Daoy (cell line): ENCODE measurements around the gene RAD51B. TPM values are rescaled to one million over a fixed set of nuclear protein-coding genes. Genes with fewer than 3 reads are reported as not detected.
"Not testable (repeated sequence)": the region's sequence is repeated elsewhere in the genome, so short reads cannot be mapped to it uniquely, and the experiment has no call there.

Experiments used
- DNase-seq: peaks from one replicate; pipeline ENCODE4 v3.0.0-alpha.2; 2015; ENCODE audit warnings: low read depth
- total RNA-seq: library from RNA; depleted of rRNA; stranded (reverse); fragments of >200 nt; shearing (Covaris generic); gene quantifications from 2 replicates; pipeline ENCODE4 v1.2.3, GENCODE V29; 2014

RAD51B gene
- total RNA-seq, 1 experiment from 2014 or later, result 15.8 TPM

DNA sequence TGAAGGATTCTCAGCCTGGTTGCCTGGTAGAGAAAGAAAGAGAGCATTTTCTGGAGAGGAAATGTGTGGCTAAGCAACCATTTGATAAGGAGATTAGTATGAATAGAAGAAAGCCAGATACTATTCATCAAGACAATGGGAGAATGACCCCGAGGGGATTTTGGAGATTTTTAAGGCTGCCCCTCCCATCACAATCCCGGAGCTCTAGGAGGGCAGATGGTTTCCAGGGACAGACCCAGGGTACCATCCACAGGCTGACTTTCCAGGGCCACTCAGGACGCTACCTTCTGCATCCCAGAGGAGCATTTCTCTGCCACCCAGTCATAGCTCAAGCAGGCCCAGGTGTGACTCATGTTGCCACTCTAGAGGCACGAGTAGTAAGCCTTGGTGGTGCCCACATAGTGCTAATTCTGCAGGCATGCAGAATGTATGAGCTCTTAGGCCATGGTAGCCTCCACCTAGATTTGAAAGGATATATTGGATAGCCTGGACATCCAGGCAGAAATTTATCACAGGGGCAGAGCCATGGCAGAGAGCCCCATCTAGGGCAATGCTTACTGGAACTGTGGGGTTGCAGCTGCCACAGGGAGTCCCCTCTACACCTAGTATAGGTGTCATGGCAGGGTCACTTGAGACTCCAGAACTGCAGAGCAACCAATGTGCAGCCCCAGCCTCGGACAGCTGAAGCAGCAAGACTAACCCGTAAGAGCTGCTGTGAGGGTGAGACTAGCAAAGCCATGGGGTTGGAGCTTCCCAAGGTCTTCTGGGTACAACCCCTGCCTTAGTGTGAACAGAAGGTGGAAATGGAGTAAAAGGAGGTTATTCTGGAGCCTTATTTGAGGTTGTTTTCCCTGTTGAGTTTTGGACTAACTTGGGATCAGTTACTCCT lies 607.3 kb downstream of the RAD51B start:
- no peak for DNase-seq

DNA sequence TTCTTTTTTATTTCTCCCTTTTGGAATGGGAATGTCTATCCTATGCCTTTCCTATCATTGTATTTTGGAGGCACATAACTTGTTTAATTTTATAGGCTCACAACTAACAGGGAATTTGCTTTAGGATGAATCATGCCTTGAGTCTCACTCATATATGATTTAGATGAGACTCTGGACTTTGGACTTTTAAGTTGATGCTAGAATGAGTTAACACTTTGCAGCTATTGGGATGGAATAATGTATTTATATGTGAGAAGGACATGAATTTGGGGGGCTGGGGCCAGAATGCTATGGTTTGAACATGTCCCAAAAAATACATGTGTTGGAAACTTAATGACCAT lies 607.9 kb downstream of the RAD51B start:
- DNase-seq, result no peak

DNA sequence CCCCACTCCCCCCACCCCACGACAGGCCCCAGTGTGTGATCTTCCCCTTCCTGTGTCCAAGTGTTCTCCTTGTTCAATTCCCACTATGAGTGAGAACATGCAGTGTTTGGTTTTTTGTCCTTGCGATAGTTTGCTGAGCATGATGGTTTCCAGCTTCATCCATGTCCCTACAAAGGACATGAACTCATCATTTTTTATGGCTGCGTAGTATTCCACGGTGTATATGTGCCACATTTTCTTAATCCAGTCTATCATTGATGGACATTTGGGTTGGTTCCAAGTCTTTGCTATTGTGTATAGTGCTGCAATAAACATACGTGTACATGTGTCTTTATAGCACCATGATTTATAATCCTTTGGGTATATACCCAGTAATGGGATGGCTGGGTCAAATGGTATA lies 609.3 kb downstream of the RAD51B start:
- not testable (repeated sequence) for DNase-seq

DNA sequence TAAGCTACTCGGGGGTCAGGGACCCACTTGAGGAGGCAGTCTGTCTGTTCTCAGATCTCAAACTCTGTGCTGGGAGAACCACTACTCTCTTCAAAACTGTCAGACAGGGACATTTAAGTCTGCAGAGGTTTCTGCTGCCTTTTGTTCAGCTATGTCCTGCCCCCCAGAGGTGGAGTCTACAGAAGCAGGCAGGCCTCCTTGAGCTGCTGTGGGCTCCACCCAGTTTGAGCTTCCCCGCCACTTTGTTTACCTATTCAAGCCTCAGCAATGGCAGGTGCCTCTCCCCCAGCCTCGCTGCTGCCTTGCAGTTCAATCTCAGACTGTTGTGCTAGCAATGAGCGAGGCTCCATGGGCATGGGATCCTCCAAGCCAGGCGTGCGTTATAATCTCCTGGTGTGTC lies 614.6 kb downstream of the RAD51B start:
- DNase-seq, result not testable (repeated sequence)

DNA sequence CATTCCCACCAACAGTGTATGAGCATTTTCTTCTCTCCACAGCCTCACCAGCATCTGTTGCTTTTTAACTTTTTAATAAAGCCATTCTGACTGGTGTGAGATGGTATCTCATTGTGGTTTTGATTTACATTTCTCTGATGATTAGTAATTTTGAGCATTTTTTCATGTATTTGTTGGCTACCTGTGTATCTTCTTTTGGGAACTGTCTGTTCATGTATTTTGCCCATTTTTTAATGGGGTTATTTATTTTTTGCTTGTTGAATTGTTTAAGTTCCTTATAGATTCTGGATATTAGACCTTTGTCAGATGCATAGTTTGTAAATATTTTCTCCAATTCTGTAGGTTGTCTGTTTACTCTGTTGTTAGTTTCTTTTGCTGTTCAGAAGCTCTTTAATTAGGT lies 616.1 kb downstream of the RAD51B start:
- DNase-seq, result not testable (repeated sequence)

DNA sequence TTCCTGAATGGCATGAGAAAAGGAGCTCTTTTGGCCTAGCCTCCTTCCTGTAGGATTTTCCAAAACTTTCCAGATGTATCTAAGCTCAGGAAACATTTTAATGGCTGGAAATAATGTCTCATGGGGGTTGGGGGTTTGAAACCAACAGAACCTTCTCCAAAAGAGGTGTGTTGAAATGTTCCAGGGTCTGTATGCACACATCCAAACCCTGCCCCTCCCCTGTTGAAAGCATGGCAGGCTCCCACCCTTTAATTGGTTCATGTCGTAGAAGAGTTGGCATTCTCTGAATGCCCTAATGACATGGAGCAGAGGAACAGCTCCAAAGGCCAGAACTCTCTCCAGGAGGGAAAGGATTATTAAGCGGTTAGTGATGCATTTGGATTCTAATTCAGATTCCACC lies 620.1 kb downstream of the RAD51B start:
- DNase-seq, result no peak

DNA sequence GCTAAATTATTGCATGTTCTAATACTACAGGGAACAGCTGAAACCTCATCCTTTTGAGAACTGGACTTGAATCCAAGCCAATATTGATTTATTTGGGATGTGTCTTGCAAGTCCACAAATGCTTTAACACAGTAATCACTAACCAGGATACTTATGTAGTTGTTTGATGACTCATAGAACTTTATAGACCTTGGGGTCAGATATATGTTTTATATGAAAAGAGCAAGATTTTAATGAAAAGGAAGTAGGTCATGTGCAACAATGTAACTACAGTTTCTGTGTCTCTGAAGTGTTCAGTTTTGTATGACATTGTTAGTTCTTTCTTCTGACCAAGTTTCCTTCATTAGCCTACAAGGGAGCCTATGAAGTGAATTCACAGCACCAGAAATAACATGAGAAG lies 621.2 kb downstream of the RAD51B start:
- DNase-seq, result no peak

DNA sequence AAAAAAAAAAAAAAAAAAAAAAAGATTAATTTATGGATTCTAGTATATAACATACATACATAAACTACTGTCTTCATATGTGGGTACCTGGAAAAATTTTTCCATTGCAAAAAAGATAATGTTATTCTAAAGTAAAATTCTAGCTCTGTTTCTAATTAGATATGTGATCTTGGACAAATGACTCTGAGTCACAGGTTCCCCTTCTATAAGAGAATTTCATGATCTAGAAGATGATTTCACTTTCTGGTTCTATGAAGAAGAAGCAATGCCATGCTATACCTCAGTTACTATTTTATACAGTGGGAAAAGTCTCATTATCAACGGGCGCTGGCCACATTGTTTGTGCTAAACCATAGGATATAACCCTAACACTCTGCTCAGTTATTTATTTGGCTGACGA lies 622.0 kb downstream of the RAD51B start:
- DNase-seq, result no peak

DNA sequence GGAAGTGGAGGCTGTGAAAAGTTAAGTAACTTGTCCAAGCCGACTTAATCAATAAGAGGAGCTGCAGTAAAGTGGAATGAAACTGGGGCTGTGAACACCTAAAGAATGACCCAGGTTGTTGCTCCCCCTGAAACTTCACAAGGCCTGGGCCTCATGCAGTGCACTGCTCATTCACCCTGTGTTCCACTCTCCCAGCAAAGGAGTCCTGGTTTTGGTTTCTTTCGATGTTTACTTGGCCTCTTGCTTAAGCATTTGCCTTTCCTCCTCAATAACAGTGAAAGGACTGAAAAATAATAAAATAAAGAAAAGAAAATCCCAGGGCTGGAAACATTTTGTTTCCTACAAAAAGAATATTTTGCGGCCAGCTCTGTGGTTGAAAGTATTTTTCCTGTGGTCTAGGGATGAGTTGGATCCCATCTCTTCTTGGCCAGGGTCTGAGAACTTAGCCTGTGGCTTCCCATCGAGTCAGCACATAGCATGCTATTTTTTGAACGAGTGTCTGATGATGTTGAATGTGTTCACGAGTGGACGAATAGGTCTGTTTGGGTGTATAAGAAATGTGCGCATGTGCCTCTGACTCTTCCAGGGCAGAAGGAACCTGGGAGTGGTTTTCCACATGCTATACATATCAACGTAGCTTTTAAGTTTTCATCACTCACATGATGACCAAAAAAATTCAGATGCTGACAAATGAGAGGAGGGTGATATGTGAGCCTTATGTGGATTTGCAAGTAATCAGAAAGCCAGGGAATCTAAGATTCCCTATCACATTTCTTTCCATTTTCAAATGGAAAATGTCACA lies 623.5 kb downstream of the RAD51B start:
- DNase-seq, result peak; percentile 29

DNA sequence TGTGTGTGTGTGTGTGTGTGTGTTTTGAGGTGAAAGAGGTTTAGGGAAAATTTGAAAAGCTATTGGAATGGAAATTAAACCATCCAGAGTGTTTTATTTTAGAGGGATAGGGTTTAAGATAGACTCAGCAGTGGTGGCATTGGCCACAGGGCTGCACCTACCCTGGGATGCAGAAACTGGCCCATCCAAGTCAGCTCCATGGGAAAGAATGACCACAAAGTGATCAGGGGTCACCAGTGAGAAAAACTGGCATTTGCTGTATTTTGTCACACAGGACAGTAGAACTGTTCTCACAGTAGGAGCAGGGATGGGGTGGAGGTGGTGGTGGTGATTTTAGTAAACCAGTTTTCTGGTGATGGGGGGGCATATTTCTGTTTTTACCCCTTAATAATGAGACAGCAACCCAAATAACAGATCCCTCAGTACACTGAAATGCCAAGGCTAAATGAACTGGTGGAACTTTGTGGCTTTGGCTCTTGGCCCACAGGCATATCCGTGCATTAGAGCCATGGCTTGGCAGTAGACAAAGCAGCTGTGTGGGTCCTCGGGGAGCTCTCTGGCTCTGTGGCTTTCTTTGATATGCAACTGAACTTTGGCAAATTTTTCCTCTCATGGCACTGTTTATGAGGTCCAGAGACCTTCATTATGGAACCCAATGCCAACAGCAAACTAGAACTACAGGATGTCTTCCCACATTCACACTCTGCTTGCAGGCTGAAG lies 625.0 kb downstream of the RAD51B start:
- peak; percentile 90 for DNase-seq

DNA sequence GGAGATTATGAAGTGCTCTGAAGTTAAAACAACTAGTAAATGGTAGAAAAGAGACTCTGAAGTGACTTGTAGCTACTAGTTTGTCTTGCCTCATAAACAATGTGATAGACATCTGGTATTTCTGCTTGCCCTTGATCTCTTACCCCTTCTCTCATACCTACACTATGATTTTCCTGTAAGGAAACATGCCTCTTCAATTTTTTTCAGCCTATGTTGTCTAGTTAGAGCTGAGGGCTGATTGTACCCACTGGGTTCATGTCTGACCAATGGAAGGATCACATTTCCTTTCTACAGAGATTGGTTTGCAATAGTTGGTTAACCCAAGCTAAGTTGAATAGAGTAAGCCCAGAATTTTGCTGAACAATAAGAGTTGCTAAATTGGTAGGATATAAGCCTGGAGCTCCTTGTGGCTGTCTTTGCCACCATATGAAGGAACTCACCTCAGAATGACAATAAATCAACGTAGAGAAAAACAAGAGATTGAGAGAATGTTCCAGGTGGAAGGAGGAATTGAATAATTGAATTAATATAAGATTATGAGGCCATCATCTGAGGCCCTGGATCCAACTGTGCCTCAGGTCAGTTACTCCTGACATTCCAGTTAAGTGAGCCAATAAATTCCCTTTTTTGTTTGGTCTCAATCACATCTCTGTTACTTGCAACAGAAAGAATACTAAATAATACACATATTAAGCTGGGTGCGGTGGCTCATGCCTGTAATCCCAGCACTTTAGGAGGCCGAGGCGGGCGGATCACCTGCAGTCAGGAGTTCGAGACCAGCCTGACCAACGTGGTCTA lies 626.9 kb downstream of the RAD51B start:
- DNase-seq, result no peak

DNA sequence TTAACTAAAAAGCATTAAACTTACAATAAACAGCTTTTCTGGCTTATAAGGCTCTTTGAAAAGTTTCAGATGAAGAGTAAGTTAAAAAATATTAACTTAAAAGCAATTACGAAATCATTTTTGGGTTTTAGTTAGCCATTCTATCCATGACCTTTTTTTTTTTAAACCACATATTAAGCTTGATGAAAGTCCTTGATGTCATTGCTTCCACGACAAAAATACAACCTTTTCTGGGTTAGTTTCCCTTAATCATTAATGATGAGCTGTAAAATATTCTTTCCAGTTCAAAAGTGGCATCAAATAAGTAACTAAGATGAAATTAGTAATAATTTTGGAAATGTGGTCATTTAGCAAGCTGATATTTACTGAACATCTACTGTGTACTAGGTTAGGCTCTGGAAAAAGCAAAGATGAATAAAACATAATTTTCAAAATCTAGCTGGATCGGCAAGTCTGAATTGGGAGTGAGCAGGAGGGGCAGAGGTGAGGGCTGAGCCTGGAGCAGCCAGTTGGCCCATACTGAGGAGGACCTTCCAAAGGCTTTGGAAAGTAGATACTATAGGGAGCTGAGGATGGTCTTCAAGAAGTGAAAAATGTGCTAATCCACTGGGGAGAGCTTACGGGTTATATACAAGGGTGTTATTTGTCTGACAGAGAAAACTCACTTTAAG lies 628.1 kb downstream of the RAD51B start:
- no peak for DNase-seq

DNA sequence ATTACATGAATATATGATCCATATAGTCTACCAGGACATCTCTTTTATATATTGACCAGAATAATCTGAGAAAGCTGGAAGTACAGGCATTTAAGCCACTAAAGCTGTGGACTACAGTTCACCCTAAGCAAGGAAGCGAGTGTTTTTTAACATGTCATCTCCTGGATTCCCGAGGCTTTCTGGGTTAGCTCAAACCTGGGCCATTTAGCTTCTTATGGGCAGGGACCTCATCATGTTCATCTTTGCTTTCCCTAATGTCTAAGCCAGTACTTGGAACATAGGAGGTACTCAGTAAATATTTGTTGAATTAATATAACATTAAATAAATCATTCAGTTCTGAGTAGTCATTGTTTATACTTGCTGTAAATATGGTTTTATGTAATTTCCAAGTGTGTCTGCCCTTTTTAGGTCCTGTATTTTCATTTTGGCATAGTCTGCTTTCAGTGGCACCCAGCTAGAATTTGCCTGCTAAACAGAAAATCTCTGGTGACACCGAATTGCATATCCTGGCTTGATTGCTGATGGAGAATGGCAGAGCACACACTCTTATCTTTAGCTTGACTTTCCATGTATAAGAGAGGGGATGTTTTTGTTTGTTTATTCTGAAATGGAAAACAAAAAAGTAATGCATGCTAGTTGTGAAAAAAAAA lies 628.8 kb downstream of the RAD51B start:
- no peak for DNase-seq

DNA sequence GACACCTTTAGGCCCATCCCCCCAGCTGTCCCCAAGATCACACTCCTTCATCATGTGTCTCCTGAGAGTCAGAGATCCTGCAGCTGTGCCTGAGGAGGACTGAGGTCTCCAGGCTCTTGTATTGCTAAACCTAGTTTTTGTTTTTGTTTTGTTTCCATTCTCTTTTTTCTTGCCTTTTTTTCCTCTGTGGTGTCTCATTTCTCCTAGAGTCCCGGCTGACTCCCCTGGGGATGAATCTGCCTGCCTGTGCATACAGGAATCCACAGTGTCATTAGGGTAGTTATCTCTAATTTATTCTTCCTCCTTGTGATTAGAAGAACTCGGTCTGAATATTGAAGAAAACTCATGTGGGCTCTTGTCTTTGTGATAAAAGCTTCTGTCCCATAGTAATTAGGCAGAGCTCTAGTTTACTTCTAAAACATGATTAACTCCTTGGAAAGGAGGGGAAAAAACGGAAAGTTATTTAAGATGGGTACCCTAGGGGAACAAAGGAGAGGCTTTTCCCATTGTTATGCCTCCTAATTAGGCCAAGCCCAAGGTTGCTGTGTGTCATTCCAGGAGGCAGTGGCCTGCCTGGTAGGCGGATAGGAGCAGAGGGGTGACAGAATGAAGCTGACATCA lies 630.1 kb downstream of the RAD51B start:
- no peak for DNase-seq

DNA sequence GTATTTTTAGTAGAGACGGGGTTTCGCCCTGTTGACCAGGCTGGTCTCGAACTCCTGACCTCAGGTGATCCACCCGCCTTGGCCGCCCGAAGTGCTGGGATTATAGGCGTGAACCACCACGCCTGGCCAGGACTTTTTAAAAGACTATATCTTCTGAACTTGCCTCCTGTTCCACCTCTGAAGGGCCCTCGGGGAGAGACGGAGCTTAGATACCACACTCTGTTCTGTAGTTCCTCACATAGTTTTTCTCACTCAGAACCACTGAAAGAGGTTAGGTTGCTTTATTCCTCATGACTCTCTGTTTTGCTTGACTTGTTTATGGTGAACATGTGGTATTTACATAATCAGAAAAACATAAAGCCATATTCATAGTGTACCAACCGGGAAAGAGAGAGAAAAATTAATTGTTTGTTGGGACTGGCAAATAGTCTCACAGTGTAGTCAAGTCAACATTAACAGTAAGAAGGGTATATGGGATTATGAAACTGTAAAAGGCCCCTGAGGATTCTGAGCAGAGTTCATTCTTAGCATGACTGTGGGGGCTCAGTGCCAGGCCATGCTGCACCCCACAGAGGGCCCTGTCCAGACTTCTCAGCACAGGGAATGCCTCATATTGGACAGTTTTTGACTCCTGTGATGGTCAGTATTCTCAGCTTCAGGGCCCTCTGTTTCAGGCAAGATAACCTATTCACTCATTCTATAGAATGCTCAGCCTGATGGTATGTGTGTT lies 631.0 kb downstream of the RAD51B start:
- no peak for DNase-seq

DNA sequence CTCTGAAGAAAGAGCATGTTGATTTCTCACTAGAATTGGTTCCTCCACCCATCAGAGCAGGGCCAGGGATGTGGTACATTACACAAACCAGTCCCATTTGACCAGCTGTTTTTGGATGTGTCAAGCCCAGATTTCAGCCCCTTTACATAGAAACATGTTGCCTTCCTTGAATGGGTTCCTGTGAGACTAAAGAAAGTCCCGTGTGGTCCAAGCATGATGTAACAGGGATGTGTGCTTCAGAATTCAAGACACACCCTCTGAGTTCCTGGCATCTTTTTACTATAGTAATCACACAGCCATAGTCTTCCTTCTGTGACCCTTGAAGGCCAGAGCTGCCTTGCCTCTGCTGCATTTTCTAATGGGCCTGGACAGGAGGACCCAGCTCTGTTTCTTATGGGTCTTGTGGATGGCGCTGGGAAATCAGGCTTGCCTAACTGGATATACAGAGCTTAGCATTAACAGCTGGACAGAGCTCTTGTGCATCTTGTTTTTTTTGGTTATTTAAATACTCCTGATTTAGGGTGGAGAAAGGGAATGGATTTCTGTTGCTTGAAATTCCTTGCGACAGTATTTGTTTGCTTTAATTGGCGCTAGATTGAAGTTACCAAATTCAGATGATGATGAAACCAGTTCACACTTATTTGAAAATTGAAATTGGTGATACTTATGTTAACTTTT lies 632.3 kb downstream of the RAD51B start:
- DNase-seq, result no peak

DNA sequence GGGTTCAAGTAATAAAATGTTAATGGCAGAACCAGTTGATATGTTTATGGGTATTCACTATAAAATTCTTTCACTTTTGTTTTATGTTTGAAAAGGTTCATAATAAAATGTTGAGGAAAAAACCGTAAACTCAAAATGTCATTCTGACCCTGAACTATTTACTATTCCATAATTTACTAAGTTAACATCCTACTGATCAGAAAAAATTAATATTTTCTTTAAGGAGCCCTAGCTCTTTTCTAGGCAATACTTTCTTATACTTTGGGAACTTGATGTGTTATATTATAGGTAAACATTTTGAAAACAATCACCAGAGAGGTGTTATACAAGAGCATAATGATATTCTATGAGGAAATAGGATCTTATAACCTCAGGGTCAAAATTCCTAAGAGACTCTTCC lies 638.7 kb downstream of the RAD51B start:
- DNase-seq, result no peak

DNA sequence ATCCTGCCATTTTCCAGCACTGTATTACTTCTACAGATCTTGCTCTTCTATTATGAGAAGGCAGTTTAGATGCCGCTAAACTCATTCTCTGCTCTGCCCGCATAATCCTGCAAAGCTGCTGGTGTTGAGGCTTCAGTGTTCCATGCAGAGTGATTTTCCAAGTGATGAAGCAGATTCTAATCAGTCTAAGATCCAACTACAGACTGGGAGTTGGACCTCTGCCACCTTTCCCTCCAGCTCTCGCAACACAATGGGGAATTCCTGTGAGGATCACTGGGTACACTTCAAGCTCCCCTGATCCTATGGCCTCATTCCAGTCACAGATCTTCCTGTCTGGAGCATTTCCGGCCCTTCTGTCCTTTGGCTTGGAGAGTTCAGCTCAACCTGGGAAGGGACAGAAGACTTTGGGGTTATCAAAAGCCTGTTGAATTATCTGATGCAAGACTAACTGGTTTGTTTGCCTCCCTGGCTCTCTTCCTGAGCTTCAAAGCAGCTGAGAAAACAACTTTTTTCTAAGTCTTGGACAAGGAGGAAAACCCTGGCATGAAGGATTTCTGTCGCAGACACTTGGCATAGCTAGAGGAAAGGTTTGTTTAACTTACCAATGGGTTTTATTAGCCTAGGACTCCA lies 639.4 kb downstream of the RAD51B start:
- DNase-seq, result peak; percentile 98
